Fibroblast of lung (primary cell): Measurements from ENCODE around the gene SDK1.

ENCODE experiments used
- CTCF ChIP-seq, 2 donors: IDR thresholded peaks in 1 of 2; conservative IDR thresholded peaks in 1 of 2; 1 replicate in 1 of 2; 2 replicates in 1 of 2; pipeline ENCODE4 v1.5.1; 2011 to 2012; ENCODE audit warnings: low read length in 2 of 2, control low read depth in 1 of 2, inconsistent platforms in 1 of 2, low read depth in 1 of 2, mild to moderate bottlenecking in 1 of 2
- EZH2 ChIP-seq: IDR thresholded peaks from 2 replicates; pipeline ENCODE4 v1.5.1; 2012; ENCODE audit warnings: low read length, control low read depth, mild to moderate bottlenecking; ENCODE audit errors: missing control alignments

GRCh38 chr7:3289996-3290395 is 11.1 kb upstream of the SDK1 start:
- TF ChIP-seq CTCF (conservative IDR thresholded peaks at IDR 0.05 in 1 of 2, IDR thresholded peaks at IDR 0.05 in 1 of 2; ENCODE audit: low read depth in 1 of 2, low read length in 2 of 2) (no peak), EZH2 (no peak)
